ENCODE data around the gene MEMO1.
A peak's percentile ranks its signal among the peaks of the same experiment; 100 is the strongest.
"Not testable (repeated sequence)": the region's sequence is repeated elsewhere in the genome, so short reads cannot be mapped to it uniquely, and the experiment has no call there.

MEMO1 gene

DNA sequence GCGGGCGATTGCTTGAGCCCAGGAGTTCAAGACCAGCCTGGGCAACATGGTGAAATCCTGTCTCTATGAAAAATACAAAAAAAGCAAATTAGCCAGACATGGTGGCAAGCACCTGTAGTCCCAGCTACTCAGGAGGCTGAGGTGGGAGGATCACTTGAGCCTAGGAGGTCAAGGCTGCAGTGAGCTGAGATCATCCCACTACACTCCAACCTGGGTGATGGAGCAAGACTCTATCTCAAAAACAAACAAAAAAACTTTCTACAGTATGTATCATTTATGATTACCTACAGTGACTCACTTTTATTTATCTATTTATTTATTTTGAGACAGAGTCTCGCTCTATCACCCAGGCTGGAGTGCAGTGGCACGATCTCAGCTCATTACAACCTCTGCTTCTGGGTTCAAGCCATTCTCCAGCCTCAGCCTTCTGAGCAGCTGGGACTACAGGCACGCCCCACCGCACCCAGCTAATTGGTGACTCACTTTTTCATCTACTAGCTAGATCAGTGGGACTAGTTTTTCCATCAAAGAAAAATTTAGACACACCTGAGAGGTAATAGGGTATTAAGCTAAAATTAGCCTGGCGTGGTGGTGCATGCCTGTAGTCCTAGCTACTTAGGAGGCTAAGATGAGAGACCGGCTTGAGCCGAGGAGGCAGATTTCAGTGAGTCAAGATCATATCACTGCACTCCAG is 8.1 kb upstream of the MEMO1 start:
- H4K91ac ChIP-seq (ENCODE audit: low read depth, low read length, poor library complexity); H3K9ac ChIP-seq (ENCODE audit: low read depth, low read length, poor library complexity); H3K27me3 ChIP-seq (ENCODE audit: control insufficient read depth in 3 of 3, insufficient read depth in 3 of 3, low read depth in 1 of 3, low read length in 3 of 3); H2AK5ac ChIP-seq (ENCODE audit: low read depth, low read length); H3K4me3 ChIP-seq (ENCODE audit: low read length in 2 of 2); H2AFZ ChIP-seq (ENCODE audit: low read length); H3K9me3 ChIP-seq (replicated peaks in 1 of 2; ENCODE audit: control insufficient read depth in 2 of 2, insufficient read depth in 1 of 2, low read depth in 1 of 2, low read length in 2 of 2); H3K4ac ChIP-seq (ENCODE audit: low read length); H2BK120ac ChIP-seq (ENCODE audit: low read depth, low read length); H3K18ac ChIP-seq (ENCODE audit: low read length); H3K14ac ChIP-seq (ENCODE audit: low read length); H4K8ac ChIP-seq (ENCODE audit: low read depth, low read length); H2BK15ac ChIP-seq (ENCODE audit: low read length); H2BK12ac ChIP-seq (ENCODE audit: low read length); H2BK5ac ChIP-seq (ENCODE audit: low read length); H3K27ac ChIP-seq (replicated peaks; ENCODE audit: low read length); H3K4me1 ChIP-seq (ENCODE audit: control insufficient read depth in 2 of 2, insufficient read depth in 1 of 2, low read depth in 1 of 2, low read length in 2 of 2); DNase-seq (ENCODE audit: low spot score); H3K4me2 ChIP-seq (ENCODE audit: insufficient read depth, low read length, poor library complexity, severe bottlenecking); H3K79me1 ChIP-seq (ENCODE audit: low read depth, low read length); H3K23ac ChIP-seq (ENCODE audit: low read depth, low read length, poor library complexity): not testable (repeated sequence)
- no CpG with 5 or more reads among the region's 9 CpGs for WGBS, 2 donors (ENCODE audit: extremely low coverage in 2 of 2, insufficient read length in 2 of 2, insufficient replicate concordance in 1 of 2)
- peaks cover 9 to 67% of the 10 kb centered on the region in 2 donors for H3K36me3 ChIP-seq (replicated peaks in 1 of 2; ENCODE audit: control insufficient read depth in 2 of 2, insufficient read depth in 2 of 2, low read length in 2 of 2)

DNA sequence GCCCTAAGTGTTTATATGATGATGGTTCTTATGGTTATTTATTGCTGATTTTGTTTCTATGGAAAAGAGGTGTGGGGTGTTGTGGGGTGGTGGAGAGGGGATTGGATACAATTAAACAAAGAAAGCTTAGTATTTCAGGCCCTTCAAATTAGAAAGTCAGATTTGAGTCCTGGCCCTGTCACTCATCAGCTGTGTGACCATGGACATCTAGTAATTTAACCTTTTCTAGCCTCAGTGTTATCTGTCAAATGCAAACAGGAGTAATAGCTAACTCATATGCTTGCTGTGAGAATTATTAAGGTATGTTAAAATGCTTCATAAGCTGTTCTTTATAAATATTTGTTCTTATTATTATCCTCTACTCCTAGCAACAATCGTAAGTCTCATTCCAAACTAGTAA is 2.1 kb upstream of the MEMO1 start:
- Histone ChIP-seq H3K27ac (replicated peaks; ENCODE audit: low read length) (no peak overlapping the region), H3K4me3 (ENCODE audit: low read length in 2 of 2) (no peak overlapping the region), H3K18ac (ENCODE audit: low read length) (no peak overlapping the region), H2AK5ac (ENCODE audit: low read depth, low read length) (no peak overlapping the region), H3K23ac (ENCODE audit: low read depth, low read length, poor library complexity) (no peak overlapping the region), H3K4ac (ENCODE audit: low read length) (no peak overlapping the region), H2AFZ (ENCODE audit: low read length) (no peak overlapping the region), H3K36me3 (replicated peaks in 1 of 2; ENCODE audit: control insufficient read depth in 2 of 2, insufficient read depth in 2 of 2, low read length in 2 of 2) (peaks cover 0 to 19% of the 10 kb centered on the region in 2 donors), H2BK15ac (ENCODE audit: low read length) (no peak overlapping the region), H4K91ac (ENCODE audit: low read depth, low read length, poor library complexity) (no peak overlapping the region), H2BK120ac (ENCODE audit: low read depth, low read length) (no peak overlapping the region), H4K8ac (ENCODE audit: low read depth, low read length) (no peak overlapping the region), H3K9ac (ENCODE audit: low read depth, low read length, poor library complexity) (no peak overlapping the region), H2BK5ac (ENCODE audit: low read length) (no peak overlapping the region), H3K4me1 (ENCODE audit: control insufficient read depth in 2 of 2, insufficient read depth in 1 of 2, low read depth in 1 of 2, low read length in 2 of 2) (peaks cover 0 to 2% of the 10 kb centered on the region in 2 donors), H2BK12ac (ENCODE audit: low read length) (no peak overlapping the region), H3K9me3 (replicated peaks in 1 of 2; ENCODE audit: control insufficient read depth in 2 of 2, insufficient read depth in 1 of 2, low read depth in 1 of 2, low read length in 2 of 2) (no peaks in the 10 kb centered on the region), H3K4me2 (ENCODE audit: insufficient read depth, low read length, poor library complexity, severe bottlenecking) (no peak overlapping the region), H3K27me3 (ENCODE audit: control insufficient read depth in 3 of 3, insufficient read depth in 3 of 3, low read depth in 1 of 3, low read length in 3 of 3) (no peaks in the 10 kb centered on the region), H3K79me1 (ENCODE audit: low read depth, low read length) (peaks cover 3% of the 10 kb centered on the region), H3K14ac (ENCODE audit: low read length) (no peak overlapping the region)
- no peak for DNase-seq (ENCODE audit: low spot score)
- no CpG with 5 or more reads among the region's 1 CpG for WGBS, 2 donors (ENCODE audit: extremely low coverage in 2 of 2, insufficient read length in 2 of 2, insufficient replicate concordance in 1 of 2)

DNA sequence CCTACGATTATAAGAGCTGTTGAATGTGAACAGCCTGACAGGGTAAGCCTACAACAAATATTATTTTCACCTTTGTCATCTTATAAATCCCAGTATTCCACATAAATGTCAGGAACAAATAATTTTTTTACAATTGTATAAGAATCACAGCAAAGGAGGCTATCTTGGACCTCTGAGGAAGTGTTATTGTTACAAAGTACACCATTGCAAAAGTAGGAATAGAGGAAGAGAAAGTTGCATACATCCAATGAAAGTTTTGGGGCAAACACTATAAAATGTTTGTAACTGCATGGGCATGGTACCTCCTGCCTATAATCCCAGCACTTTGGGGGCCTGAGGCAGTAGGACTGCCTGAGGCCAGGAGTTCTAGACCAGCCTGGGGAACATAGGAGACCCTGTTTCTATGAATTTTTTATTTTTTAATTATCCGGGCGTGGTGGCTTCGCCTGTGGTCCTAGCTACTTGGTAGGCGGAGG is 715 bp upstream of the MEMO1 start:
- H3K4me3 ChIP-seq (ENCODE audit: low read length in 2 of 2): peak overlapping the region in 1 of 2 donors; percentile 64
- H2BK5ac ChIP-seq (ENCODE audit: low read length): no peak overlapping the region
- peaks cover 0 to 2% of the 10 kb centered on the region in 2 donors for H3K4me1 ChIP-seq (ENCODE audit: control insufficient read depth in 2 of 2, insufficient read depth in 1 of 2, low read depth in 1 of 2, low read length in 2 of 2)
- H2AFZ ChIP-seq (ENCODE audit: low read length): peak overlapping the region; percentile 87
- no peak overlapping the region for H4K8ac ChIP-seq (ENCODE audit: low read depth, low read length)
- H2BK120ac ChIP-seq (ENCODE audit: low read depth, low read length): no peak overlapping the region
- H3K9me3 ChIP-seq (replicated peaks in 1 of 2; ENCODE audit: control insufficient read depth in 2 of 2, insufficient read depth in 1 of 2, low read depth in 1 of 2, low read length in 2 of 2): no peaks in the 10 kb centered on the region
- H3K23ac ChIP-seq (ENCODE audit: low read depth, low read length, poor library complexity): no peak overlapping the region
- DNase-seq (ENCODE audit: low spot score): no peak
- H3K14ac ChIP-seq (ENCODE audit: low read length): no peak overlapping the region
- no peak overlapping the region for H2BK12ac ChIP-seq (ENCODE audit: low read length)
- no peak overlapping the region for H4K91ac ChIP-seq (ENCODE audit: low read depth, low read length, poor library complexity)
- no peak overlapping the region for H3K18ac ChIP-seq (ENCODE audit: low read length)
- H3K27me3 ChIP-seq (ENCODE audit: control insufficient read depth in 3 of 3, insufficient read depth in 3 of 3, low read depth in 1 of 3, low read length in 3 of 3): no peaks in the 10 kb centered on the region
- H3K9ac ChIP-seq (ENCODE audit: low read depth, low read length, poor library complexity): no peak overlapping the region
- WGBS, 2 donors (ENCODE audit: extremely low coverage in 2 of 2, insufficient read length in 2 of 2, insufficient replicate concordance in 1 of 2): no CpG with 5 or more reads among the region's 5 CpGs
- H2AK5ac ChIP-seq (ENCODE audit: low read depth, low read length): no peak overlapping the region
- H3K36me3 ChIP-seq (replicated peaks in 1 of 2; ENCODE audit: control insufficient read depth in 2 of 2, insufficient read depth in 2 of 2, low read length in 2 of 2): peaks cover 0 to 12% of the 10 kb centered on the region in 2 donors
- H3K79me1 ChIP-seq (ENCODE audit: low read depth, low read length): peaks cover 3% of the 10 kb centered on the region
- no peak overlapping the region for H3K4ac ChIP-seq (ENCODE audit: low read length)
- peak overlapping the region; percentile 99 for H3K27ac ChIP-seq (replicated peaks; ENCODE audit: low read length)
- H2BK15ac ChIP-seq (ENCODE audit: low read length): no peak overlapping the region
- peak overlapping the region; percentile 91 for H3K4me2 ChIP-seq (ENCODE audit: insufficient read depth, low read length, poor library complexity, severe bottlenecking)

DNA sequence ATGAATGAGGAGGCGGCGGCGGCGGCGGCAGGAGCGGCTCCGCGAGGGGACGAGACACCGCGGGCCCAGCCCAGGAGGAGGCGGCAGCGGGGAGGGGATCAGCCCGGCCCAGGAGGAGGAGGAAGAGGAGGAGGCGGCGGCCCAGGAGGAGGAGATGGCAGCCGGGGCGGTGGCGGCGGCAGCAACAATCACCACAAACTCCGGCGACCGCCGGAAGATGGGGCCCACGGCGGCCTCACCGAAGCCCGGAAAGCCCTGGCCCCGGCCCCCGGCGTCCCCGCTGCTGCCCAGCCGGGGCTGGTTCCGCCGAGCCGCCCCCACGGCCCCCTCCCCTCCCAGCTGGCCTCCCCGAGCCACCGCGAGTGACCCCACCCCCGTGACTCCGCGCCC is 533 bp downstream of the MEMO1 start:
- peak overlapping the region; percentile 64 to 92 for H3K4me3 ChIP-seq (ENCODE audit: low read length in 2 of 2)
- WGBS, 2 donors (ENCODE audit: extremely low coverage in 2 of 2, insufficient read length in 2 of 2, insufficient replicate concordance in 1 of 2): no CpG with 5 or more reads among the region's 43 CpGs
- H2BK12ac ChIP-seq (ENCODE audit: low read length); H3K36me3 ChIP-seq (replicated peaks in 1 of 2; ENCODE audit: control insufficient read depth in 2 of 2, insufficient read depth in 2 of 2, low read length in 2 of 2); H3K9me3 ChIP-seq (replicated peaks in 1 of 2; ENCODE audit: control insufficient read depth in 2 of 2, insufficient read depth in 1 of 2, low read depth in 1 of 2, low read length in 2 of 2); H3K27me3 ChIP-seq (ENCODE audit: control insufficient read depth in 3 of 3, insufficient read depth in 3 of 3, low read depth in 1 of 3, low read length in 3 of 3); H4K91ac ChIP-seq (ENCODE audit: low read depth, low read length, poor library complexity); H2BK15ac ChIP-seq (ENCODE audit: low read length); H2BK120ac ChIP-seq (ENCODE audit: low read depth, low read length); H3K4ac ChIP-seq (ENCODE audit: low read length); H3K14ac ChIP-seq (ENCODE audit: low read length); H2AK5ac ChIP-seq (ENCODE audit: low read depth, low read length); H3K23ac ChIP-seq (ENCODE audit: low read depth, low read length, poor library complexity); H3K18ac ChIP-seq (ENCODE audit: low read length); H3K79me1 ChIP-seq (ENCODE audit: low read depth, low read length); H4K8ac ChIP-seq (ENCODE audit: low read depth, low read length); H3K4me1 ChIP-seq (ENCODE audit: control insufficient read depth in 2 of 2, insufficient read depth in 1 of 2, low read depth in 1 of 2, low read length in 2 of 2); H3K4me2 ChIP-seq (ENCODE audit: insufficient read depth, low read length, poor library complexity, severe bottlenecking): not testable (repeated sequence)
- peak; percentile 11 for DNase-seq (ENCODE audit: low spot score)
- peak overlapping the region; percentile 71 for H2BK5ac ChIP-seq (ENCODE audit: low read length)
- peak overlapping the region; percentile 70 for H3K9ac ChIP-seq (ENCODE audit: low read depth, low read length, poor library complexity)
- peak overlapping the region; percentile 99 for H3K27ac ChIP-seq (replicated peaks; ENCODE audit: low read length)
- peak overlapping the region; percentile 61 for H2AFZ ChIP-seq (ENCODE audit: low read length)
